A673 (cell line): ENCODE results near the gene PMVK.

Experiments
- EZH2 ChIP-seq: fragments of 200-600 bp; sonication (generic); IDR thresholded peaks from 2 replicates; pipeline ENCODE4 v1.6.1; 2017; ENCODE audit warnings: borderline replicate concordance, low read depth, mild to moderate bottlenecking, mixed read lengths, antibody characterized with exemption, low read length; ENCODE audit not compliant: poor library complexity, severe bottlenecking
- TF ChIP-seq, protein P1 (sequence below): fragments of 300-800, 200-600 bp; sonication (generic); conservative IDR thresholded peaks from 2 replicates; pipeline ENCODE4 v1.5.1; 2017; ENCODE audit warnings: low read depth, mild to moderate bottlenecking, antibody characterized with exemption, low read length, moderate library complexity, mixed read lengths

DNA sequence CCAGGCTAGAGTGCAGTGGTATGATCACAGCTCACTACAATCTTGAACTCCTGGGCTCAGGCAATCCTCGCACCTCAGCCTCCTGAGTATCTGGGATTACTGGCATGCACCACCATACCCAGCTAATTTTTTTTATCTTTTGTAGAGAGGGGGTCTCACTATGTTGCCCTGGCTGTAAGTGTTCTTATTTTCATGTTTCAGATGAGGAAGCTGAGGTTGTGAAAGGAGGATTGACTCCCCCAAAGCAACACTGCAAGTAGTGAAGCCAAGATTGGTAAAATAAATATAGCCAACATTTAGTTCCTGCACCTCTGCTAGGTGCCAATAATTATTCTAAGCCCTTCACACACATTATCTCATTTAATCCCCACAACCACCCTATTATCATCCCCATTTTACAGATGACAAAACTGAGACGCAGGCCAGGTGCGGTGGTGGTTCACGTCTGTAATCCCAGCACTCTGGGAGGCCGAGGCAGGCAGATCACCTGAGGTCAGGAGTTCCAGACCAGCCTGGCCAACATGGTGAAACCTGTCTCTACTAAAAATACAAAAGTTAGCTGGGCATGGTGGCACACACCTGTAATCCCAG is 2.1 kb downstream of the PMVK start:
- TF ChIP-seq, protein P1, sequence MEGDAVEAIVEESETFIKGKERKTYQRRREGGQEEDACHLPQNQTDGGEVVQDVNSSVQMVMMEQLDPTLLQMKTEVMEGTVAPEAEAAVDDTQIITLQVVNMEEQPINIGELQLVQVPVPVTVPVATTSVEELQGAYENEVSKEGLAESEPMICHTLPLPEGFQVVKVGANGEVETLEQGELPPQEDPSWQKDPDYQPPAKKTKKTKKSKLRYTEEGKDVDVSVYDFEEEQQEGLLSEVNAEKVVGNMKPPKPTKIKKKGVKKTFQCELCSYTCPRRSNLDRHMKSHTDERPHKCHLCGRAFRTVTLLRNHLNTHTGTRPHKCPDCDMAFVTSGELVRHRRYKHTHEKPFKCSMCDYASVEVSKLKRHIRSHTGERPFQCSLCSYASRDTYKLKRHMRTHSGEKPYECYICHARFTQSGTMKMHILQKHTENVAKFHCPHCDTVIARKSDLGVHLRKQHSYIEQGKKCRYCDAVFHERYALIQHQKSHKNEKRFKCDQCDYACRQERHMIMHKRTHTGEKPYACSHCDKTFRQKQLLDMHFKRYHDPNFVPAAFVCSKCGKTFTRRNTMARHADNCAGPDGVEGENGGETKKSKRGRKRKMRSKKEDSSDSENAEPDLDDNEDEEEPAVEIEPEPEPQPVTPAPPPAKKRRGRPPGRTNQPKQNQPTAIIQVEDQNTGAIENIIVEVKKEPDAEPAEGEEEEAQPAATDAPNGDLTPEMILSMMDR, result no peak
- no peak for TF ChIP-seq EZH2
